Measurements from ENCODE around the gene SPECC1L. TPM values are rescaled to one million over a fixed set of nuclear protein-coding genes. Genes with fewer than 3 reads are reported as not detected.

SPECC1L gene
- total and polyA plus RNA-seq, 10 of the 15 experiments (the other 5 are each of a cell fraction or from before 2014, with no cell fraction given): 1.9 to 40.6 (median 19.1) TPM

- TF ChIP-seq IKZF1 (conservative IDR thresholded peaks at IDR 0.05) (peak; percentile 76), RAD21 (IDR thresholded peaks at IDR 0.05; ENCODE audit: insufficient read depth, low read depth, low read length) (peak; percentile 47), RELA (IDR thresholded peaks at IDR 0.05; ENCODE audit: borderline replicate concordance, partially characterized antibody) (no peak), JUND (IDR thresholded peaks at IDR 0.05; ENCODE audit: low read depth, low read length) (no peak), SMARCA5 (IDR thresholded peaks at IDR 0.05) (peak; percentile 90), BMI1 (IDR thresholded peaks at IDR 0.05; ENCODE audit: borderline replicate concordance) (no peak), PML (IDR thresholded peaks at IDR 0.05; ENCODE audit: low read length) (no peak), E2F8 (IDR thresholded peaks at IDR 0.05; ENCODE audit: low read depth, partially characterized antibody) (no peak), RELB (IDR thresholded peaks at IDR 0.05; ENCODE audit: low read depth) (peak; percentile 83), ATF3 (IDR thresholded peaks at IDR 0.05; ENCODE audit: borderline replicate concordance, extremely low read depth, low read depth, low read length) (no peak), EGR1 (IDR thresholded peaks at IDR 0.05; ENCODE audit: borderline replicate concordance in 1 of 2, low read depth in 2 of 2, low read length in 2 of 2) (0 out of 3 replicates have a peak, but pooled peaks of 1 of the 2 experiments have one; percentile 36), ZBTB4 (CRISPR knock-in tag; IDR thresholded peaks at IDR 0.05) (no peak), POLR2A (IDR thresholded peaks at IDR 0.05; ENCODE audit: low read depth, low read length) (peak; percentile 52), MTA2 (IDR thresholded peaks at IDR 0.05; ENCODE audit: low read depth) (peak; percentile 38; the same call in 1 of the 2 replicates), ZNF217 (IDR thresholded peaks at IDR 0.05) (peak; percentile 40; the same call in 1 of the 2 replicates), ZBTB33 (IDR thresholded peaks at IDR 0.05) (no peak), MEF2B (IDR thresholded peaks at IDR 0.05; ENCODE audit: partially characterized antibody, poor library complexity, severe bottlenecking) (peak; percentile 75), NBN (IDR thresholded peaks at IDR 0.05) (peak; percentile 74), RUNX3 (IDR thresholded peaks at IDR 0.05; ENCODE audit: low read length) (peak; percentile 56)
These were observed 167.2 kb downstream of the SPECC1L start (continued) for GRCh38 chr22:24437741-24438328.
